H1 (cell line): Measurements from ENCODE around the gene TRPV6. TPM values are rescaled to one million over a fixed set of nuclear protein-coding genes. Genes with fewer than 3 reads are reported as not detected.

Source experiments
- CTCF ChIA-PET: fragments of 300-600 bp; sonication (Branson Sonifier 250); formaldehyde crosslinking; loops from one replicate; lab custom pipeline; 2021; ENCODE audit not compliant: partially characterized antibody; lab: Charles Lee
- POLR2A ChIA-PET: fragments of 300-600 bp; sonication (Branson Sonifier 250); formaldehyde crosslinking; loops from one replicate; lab custom pipeline; 2021; ENCODE audit warnings: inconsistent platforms; ENCODE audit not compliant: partially characterized antibody; lab: Charles Lee
- DNase-seq, 2 experiments: peaks; one replicate each; pipeline versions ENCODE4 v3.0.0 to v3.0.0-alpha.2; 2010 to 2022; ENCODE audit warnings: low spot score in 2 of 2, low read depth in 1 of 2, mixed read lengths in 1 of 2
- FAIRE-seq: peaks from 2 replicates; lab custom pipeline; 2011; peaks lifted over from hg19 to GRCh38; lab: Jason Lieb, UNC
- H2AFZ ChIP-seq: 2 replicates; pipeline ENCODE4 v1.8.1; 2012; ENCODE audit warnings: low read length, inconsistent platforms
- H2AK5ac ChIP-seq: 2 replicates; pipeline ENCODE4 v1.6.1; 2013; ENCODE audit warnings: low read depth, low read length
- H2BK120ac ChIP-seq: replicated peaks from 2 replicates; pipeline ENCODE3; 2013; ENCODE audit warnings: low read depth, low read length, inconsistent platforms
- H2BK12ac ChIP-seq: 2 replicates; pipeline ENCODE4 v1.6.1; 2013; ENCODE audit warnings: low read depth, low read length
- H2BK15ac ChIP-seq: 2 replicates; pipeline ENCODE4 v1.6.1; 2013; ENCODE audit warnings: low read length
- H2BK20ac ChIP-seq: 2 replicates; pipeline ENCODE4 v1.6.1; 2013; ENCODE audit warnings: low read length
- H2BK5ac ChIP-seq: 2 replicates; pipeline ENCODE4 v1.6.1; 2013; ENCODE audit warnings: low read depth, low read length
- H3K14ac ChIP-seq: 2 replicates; pipeline ENCODE4 v1.6.1; 2013; ENCODE audit warnings: inconsistent platforms; ENCODE audit not compliant: insufficient read length
- H3K18ac ChIP-seq: 2 replicates; pipeline ENCODE4 v1.6.1; 2013; ENCODE audit warnings: low read length; ENCODE audit errors: extremely low read depth
- H3K23ac ChIP-seq: 2 replicates; pipeline ENCODE4 v1.6.1; 2013; ENCODE audit warnings: inconsistent platforms; ENCODE audit not compliant: insufficient read length
- H3K23me2 ChIP-seq: 2 replicates; pipeline ENCODE4 v1.6.1; 2013; ENCODE audit warnings: low read depth, low read length
- H3K27ac ChIP-seq: 2 replicates; pipeline ENCODE4 v1.6.1; 2011; ENCODE audit warnings: low read depth, low read length, inconsistent platforms
- H3K27me3 ChIP-seq, 4 experiments: replicated peaks in 1 of 4; 1 replicate in 1 of 4; 2 replicates in 3 of 4; pipeline versions ENCODE4 v1.6.1 to v1.8.1; 2011 to 2013; ENCODE audit warnings: low read length in 3 of 4, mild to moderate bottlenecking in 3 of 4, inconsistent platforms in 2 of 4, mixed read lengths in 2 of 4, moderate library complexity in 1 of 4; ENCODE audit not compliant: control insufficient read depth in 3 of 4, insufficient read depth in 3 of 4; ENCODE audit errors: extremely low read depth in 1 of 4
- H3K36me3 ChIP-seq, 4 experiments: 2 replicates each; pipeline versions ENCODE4 v1.6.1 to v1.8.1; 2011 to 2013; ENCODE audit warnings: mild to moderate bottlenecking in 4 of 4, low read length in 3 of 4, moderate library complexity in 2 of 4, control low read depth in 1 of 4, inconsistent platforms in 1 of 4; ENCODE audit not compliant: insufficient read depth in 4 of 4, control insufficient read depth in 2 of 4
- H3K4ac ChIP-seq: replicated peaks from 2 replicates; pipeline ENCODE3; 2013; ENCODE audit warnings: low read length, low read depth, mixed read lengths, inconsistent platforms; ENCODE audit not compliant: insufficient read length
- H3K4me1 ChIP-seq, 4 experiments: replicated peaks in 1 of 4; 1 replicate in 1 of 4; 2 replicates in 3 of 4; pipeline versions ENCODE4 v1.6.1 to v1.8.1; 2011 to 2013; ENCODE audit warnings: low read length in 3 of 4, inconsistent platforms in 2 of 4, mixed read lengths in 1 of 4; ENCODE audit not compliant: insufficient read depth in 4 of 4, control insufficient read depth in 3 of 4
- H3K4me2 ChIP-seq, 2 experiments: 2 replicates each; pipeline versions ENCODE4 v1.6.1 to v1.8.1; 2011 to 2013; ENCODE audit warnings: low read depth in 2 of 2, low read length in 2 of 2, control low read depth in 1 of 2, inconsistent platforms in 1 of 2, mild to moderate bottlenecking in 1 of 2; ENCODE audit not compliant: insufficient read depth in 1 of 2
- H3K4me3 ChIP-seq, 4 experiments: fragments of 200-600, 300-600 bp in 1 of 4; sonication (generic), shearing (Covaris generic), sonication (Bioruptor Twin) in 1 of 4; 2 replicates each; pipeline versions ENCODE4 v1.5.1 to v1.8.1; 2011 to 2016; ENCODE audit warnings: low read length in 4 of 4, low read depth in 3 of 4, control low read depth in 2 of 4, inconsistent platforms in 2 of 4, mild to moderate bottlenecking in 2 of 4, mixed read lengths in 1 of 4, moderate library complexity in 1 of 4; ENCODE audit not compliant: insufficient read depth in 2 of 4; ENCODE audit errors: extremely low read depth in 1 of 4
- H3K56ac ChIP-seq: replicated peaks from 2 replicates; pipeline ENCODE3; 2013; ENCODE audit warnings: low read depth, mild to moderate bottlenecking, mixed read lengths, low read length, inconsistent platforms; ENCODE audit not compliant: insufficient read length
- H3K79me1 ChIP-seq: 2 replicates; pipeline ENCODE4 v1.6.1; 2013; ENCODE audit warnings: low read depth, low read length, control low read depth
- H3K79me2 ChIP-seq, 2 experiments: 2 replicates each; pipeline versions ENCODE4 v1.6.1 to v1.8.1; 2012 to 2013; ENCODE audit warnings: low read length in 2 of 2, mild to moderate bottlenecking in 2 of 2, inconsistent platforms in 1 of 2; ENCODE audit not compliant: insufficient read depth in 2 of 2, control insufficient read depth in 1 of 2
- H3K9ac ChIP-seq, 4 experiments: replicated peaks in 1 of 4; 1 replicate in 1 of 4; 2 replicates in 3 of 4; pipeline versions ENCODE4 v1.6.1 to v1.8.1; 2011 to 2013; ENCODE audit warnings: low read depth in 3 of 4, low read length in 3 of 4, control low read depth in 2 of 4, mild to moderate bottlenecking in 2 of 4, moderate library complexity in 2 of 4, inconsistent platforms in 1 of 4; ENCODE audit errors: extremely low read depth in 1 of 4
- H3K9me3 ChIP-seq, 2 experiments: 2 replicates each; pipeline versions ENCODE4 v1.6.1 to v1.8.1; 2012 to 2013; ENCODE audit warnings: mild to moderate bottlenecking in 2 of 2, moderate library complexity in 2 of 2, control low read depth in 1 of 2, inconsistent platforms in 1 of 2, low read depth in 1 of 2, low read length in 1 of 2, mixed read lengths in 1 of 2; ENCODE audit not compliant: insufficient read depth in 2 of 2
- H4K20me1 ChIP-seq, 2 experiments: replicated peaks in 1 of 2; 2 replicates each; pipeline versions ENCODE3 to v1.8.1; 2011 to 2013; ENCODE audit warnings: inconsistent platforms in 2 of 2, low read length in 2 of 2, mild to moderate bottlenecking in 1 of 2; ENCODE audit not compliant: insufficient read depth in 2 of 2, control insufficient read depth in 1 of 2
- H4K5ac ChIP-seq: 2 replicates; pipeline ENCODE4 v1.6.1; 2013; ENCODE audit warnings: low read length, low read depth, mixed read lengths, inconsistent platforms; ENCODE audit not compliant: insufficient read length
- H4K8ac ChIP-seq: 2 replicates; pipeline ENCODE4 v1.8.0; 2013; ENCODE audit warnings: mild to moderate bottlenecking, moderate library complexity, low read length, inconsistent platforms; ENCODE audit not compliant: insufficient read depth; ENCODE audit errors: extremely low read depth
- H4K91ac ChIP-seq: replicated peaks from 2 replicates; pipeline ENCODE3; 2013; ENCODE audit warnings: low read length, mixed read lengths, inconsistent platforms; ENCODE audit not compliant: insufficient read length
- CEBPB ChIP-seq: IDR thresholded peaks from 2 replicates; pipeline ENCODE4 v1.6.1; 2012; ENCODE audit warnings: low read depth, low read length
- CTBP2 ChIP-seq: IDR thresholded peaks from 2 replicates; pipeline ENCODE4 v1.7.0; 2011; ENCODE audit warnings: borderline replicate concordance, mild to moderate bottlenecking, moderate library complexity, mixed read lengths, low read length; ENCODE audit not compliant: insufficient read depth, insufficient read length
- CTCF ChIP-seq, 3 experiments: IDR thresholded peaks; 1 replicate in 2 of 3; 2 replicates in 1 of 3; pipeline versions ENCODE4 v1.5.1 to v1.6.1; 2011; ENCODE audit warnings: low read length in 3 of 3, mild to moderate bottlenecking in 3 of 3, inconsistent platforms in 2 of 3, low read depth in 1 of 3, moderate library complexity in 1 of 3; ENCODE audit not compliant: insufficient read depth in 1 of 3; ENCODE audit errors: control extremely low read depth in 1 of 3
- FOSL1 ChIP-seq: IDR thresholded peaks from 2 replicates; pipeline ENCODE4 v1.6.1; 2011; ENCODE audit warnings: mild to moderate bottlenecking, low read depth, low read length, moderate library complexity; ENCODE audit not compliant: insufficient read depth
- GTF2F1 ChIP-seq: IDR thresholded peaks from 2 replicates; pipeline ENCODE4 v1.6.1; 2012; ENCODE audit warnings: low read depth, low read length, improper control_type of control experiment, borderline replicate concordance
- NANOG ChIP-seq: IDR thresholded peaks from 2 replicates; pipeline ENCODE4 v1.6.1; 2011; ENCODE audit warnings: low read length, low read depth, mild to moderate bottlenecking, inconsistent platforms; ENCODE audit not compliant: insufficient read depth, poor library complexity, severe bottlenecking
- POLR2AphosphoS5 ChIP-seq: IDR thresholded peaks from 2 replicates; pipeline ENCODE4 v1.6.1; 2011; ENCODE audit warnings: low read depth, low read length
- RAD21 ChIP-seq, 2 experiments: IDR thresholded peaks in 1 of 2; conservative IDR thresholded peaks in 1 of 2; 2 replicates each; pipeline ENCODE4 v1.6.1; 2011; ENCODE audit warnings: low read depth in 2 of 2, low read length in 2 of 2, improper control_type of control experiment in 1 of 2, inconsistent platforms in 1 of 2, mild to moderate bottlenecking in 1 of 2, moderate library complexity in 1 of 2
- SP2 ChIP-seq: IDR thresholded peaks from 2 replicates; pipeline ENCODE4 v1.6.1; 2012; ENCODE audit warnings: mild to moderate bottlenecking, low read length, inconsistent platforms
- SRF ChIP-seq: IDR thresholded peaks from 2 replicates; pipeline ENCODE4 v1.6.1; 2011; ENCODE audit warnings: mild to moderate bottlenecking, low read depth, low read length, moderate library complexity
- WGBS, 2 experiments: shearing (Covaris generic) in 1 of 2; methylation state at CpG; one replicate each; pipeline versions ENCODE4 v1.1.6 to v1.1.7; 2013 to 2015; ENCODE audit warnings: low lambda C conversion rate in 2 of 2, mixed read lengths in 2 of 2, inconsistent platforms in 1 of 2, low coverage in 1 of 2, missing lambda C conversion rate in 1 of 2; ENCODE audit not compliant: insufficient replicate concordance in 2 of 2, insufficient coverage in 1 of 2, insufficient read length in 1 of 2; ENCODE audit errors: extremely low coverage in 1 of 2, missing lambda C conversion rate in 1 of 2; 5-methylcytosine and 5-hydroxymethylcytosine counted together
- polyA plus RNA-seq, 7 experiments: library from polyadenylated mRNA; depleted of rRNA in 3 of 7; stranded (reverse) in 5 of 7; unstranded in 2 of 7; fragments of >200 nt in 5 of 7; fragments of 200-250 nt in 2 of 7; gene quantifications; 1 replicate in 5 of 7; 2 replicates in 1 of 7; 4 replicates in 1 of 7; pipeline versions ENCODE4 v1.2.1 to v1.2.3, GENCODE V29; 2011 to 2013; ENCODE audit warnings: missing spikeins in 2 of 7, mixed read lengths in 2 of 7
- total RNA-seq: library from RNA; stranded (reverse); fragmentation: NEBNext Ultra II Directional; extraction: Animal tissue kit (Norgen Biotek cat#: 25700); gene quantifications from 2 replicates; pipeline ENCODE4 v1.2.1, GENCODE V29; 2021
- TF ChIP-seq, protein P1 (sequence below): IDR thresholded peaks from 2 replicates; pipeline ENCODE4 v1.6.1; 2012; ENCODE audit warnings: inconsistent platforms

Gene TRPV6
- total and polyA plus RNA-seq, 2 of the 8 experiments (the other 6 are each of a cell fraction or from before 2014, with no cell fraction given), result 0.52 to 1.1 TPM

- no peak overlapping the region for H2AFZ ChIP-seq
- no peak overlapping the region for H3K23ac ChIP-seq
- H3K9me3 ChIP-seq, result no peaks in the 10 kb centered on the region
- H3K23me2 ChIP-seq, result no peaks in the 10 kb centered on the region
- CTCF ChIA-PET, result interaction anchor here (1.2 to 4.3 kb wide), 6 partner anchors 8 to 37 kb away, joined by 4 to 31 read pairs (median 12); partner anchors contain the start of gene LLCFC1
- H3K14ac ChIP-seq, result no peak overlapping the region
- H3K9ac ChIP-seq, result no peak overlapping the region
- no peak overlapping the region for H2BK120ac ChIP-seq
- FAIRE-seq, result no peak
- no peak overlapping the region for H2BK5ac ChIP-seq
- no peak overlapping the region for H3K4me2 ChIP-seq
- no peak overlapping the region for H2BK20ac ChIP-seq
- no peaks in the 10 kb centered on the region for H3K79me2 ChIP-seq
- no peak overlapping the region for H3K56ac ChIP-seq
- no peak overlapping the region for H4K5ac ChIP-seq
- no peak overlapping the region for H4K91ac ChIP-seq
- 87% methylated on average over 3 of the region's 3 CpGs; no CpG with 5 or more reads in 1 of the 2 experiments for WGBS, 2 experiments
- no peak overlapping the region for H3K27ac ChIP-seq
- no peak for DNase-seq
- no peak overlapping the region for H2BK12ac ChIP-seq
- no peak overlapping the region for H4K8ac ChIP-seq
- no peaks in the 10 kb centered on the region for H4K20me1 ChIP-seq
- no peaks in the 10 kb centered on the region for H3K36me3 ChIP-seq
- POLR2A ChIA-PET, result no interaction called here
- H2BK15ac ChIP-seq, result no peak overlapping the region
- H3K18ac ChIP-seq, result no peak overlapping the region
- no peak overlapping the region for H2AK5ac ChIP-seq
- no peaks in the 10 kb centered on the region for H3K27me3 ChIP-seq
- H3K4me1 ChIP-seq, result no peaks in the 10 kb centered on the region
- H3K4ac ChIP-seq, result no peak overlapping the region
- no peak overlapping the region for H3K4me3 ChIP-seq
- no peaks in the 10 kb centered on the region for H3K79me1 ChIP-seq
- TF ChIP-seq, protein P1, sequence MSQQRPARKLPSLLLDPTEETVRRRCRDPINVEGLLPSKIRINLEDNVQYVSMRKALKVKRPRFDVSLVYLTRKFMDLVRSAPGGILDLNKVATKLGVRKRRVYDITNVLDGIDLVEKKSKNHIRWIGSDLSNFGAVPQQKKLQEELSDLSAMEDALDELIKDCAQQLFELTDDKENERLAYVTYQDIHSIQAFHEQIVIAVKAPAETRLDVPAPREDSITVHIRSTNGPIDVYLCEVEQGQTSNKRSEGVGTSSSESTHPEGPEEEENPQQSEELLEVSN, result no peak
- TF ChIP-seq POLR2AphosphoS5 (no peak), RAD21 (IDR thresholded peaks at IDR 0.05 in 1 of 2, conservative IDR thresholded peaks at IDR 0.05 in 1 of 2; ENCODE audit: low read depth in 2 of 2, low read length in 2 of 2) (no peak), SRF (no peak), CEBPB (no peak), FOSL1 (no peak), SP2 (no peak), NANOG (no peak), GTF2F1 (no peak), CTBP2 (no peak), CTCF (IDR thresholded peaks at IDR 0.05; ENCODE audit: control extremely low read depth in 1 of 3, insufficient read depth in 1 of 3, low read depth in 1 of 3, low read length in 3 of 3) (no peak)
Observed at GRCh38 chr7:142917447-142917846, 31.9 kb upstream of the TRPV6 start.
